Fibroblast of mammary gland (primary cell): ENCODE measurements around the gene PIEZO2.
A peak's percentile ranks its signal among the peaks of the same experiment; 100 is the strongest.

Experiments used
- DNase-seq: peaks from one replicate; pipeline ENCODE4 v3.0.0-alpha.2; 2010; ENCODE audit warnings: low read depth
- H3K4me3 ChIP-seq: 2 replicates; pipeline ENCODE4 v1.5.1; 2011; ENCODE audit warnings: low read depth, mild to moderate bottlenecking, low read length, moderate library complexity; ENCODE audit not compliant: control insufficient read depth
- TF ChIP-seq, protein P1 (sequence below): conservative IDR thresholded peaks from 2 replicates; pipeline ENCODE4 v1.5.1; 2011; ENCODE audit warnings: low read depth, low read length, inconsistent platforms; ENCODE audit not compliant: control insufficient read depth, insufficient read depth

PIEZO2 gene

DNA sequence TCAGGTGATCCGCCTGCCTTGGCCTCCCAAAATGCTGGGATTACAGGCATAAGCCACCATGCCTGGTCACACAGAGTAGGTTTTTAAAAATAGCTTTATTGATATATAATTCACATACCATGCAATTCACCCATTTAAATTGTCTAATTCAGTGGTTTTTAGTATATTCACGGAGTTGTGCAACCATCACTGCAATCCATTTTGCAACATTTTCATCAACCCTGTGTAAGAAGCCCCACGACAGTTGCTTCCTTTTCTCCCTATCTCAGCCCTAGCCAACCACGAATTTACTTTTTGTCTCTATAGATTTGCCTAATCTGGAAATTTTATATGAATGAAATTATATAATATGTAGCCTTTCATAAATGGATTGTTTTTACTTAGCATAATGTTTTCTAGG lies 357.2 kb downstream of the PIEZO2 start:
- no peak for DNase-seq
- TF ChIP-seq, protein P1, sequence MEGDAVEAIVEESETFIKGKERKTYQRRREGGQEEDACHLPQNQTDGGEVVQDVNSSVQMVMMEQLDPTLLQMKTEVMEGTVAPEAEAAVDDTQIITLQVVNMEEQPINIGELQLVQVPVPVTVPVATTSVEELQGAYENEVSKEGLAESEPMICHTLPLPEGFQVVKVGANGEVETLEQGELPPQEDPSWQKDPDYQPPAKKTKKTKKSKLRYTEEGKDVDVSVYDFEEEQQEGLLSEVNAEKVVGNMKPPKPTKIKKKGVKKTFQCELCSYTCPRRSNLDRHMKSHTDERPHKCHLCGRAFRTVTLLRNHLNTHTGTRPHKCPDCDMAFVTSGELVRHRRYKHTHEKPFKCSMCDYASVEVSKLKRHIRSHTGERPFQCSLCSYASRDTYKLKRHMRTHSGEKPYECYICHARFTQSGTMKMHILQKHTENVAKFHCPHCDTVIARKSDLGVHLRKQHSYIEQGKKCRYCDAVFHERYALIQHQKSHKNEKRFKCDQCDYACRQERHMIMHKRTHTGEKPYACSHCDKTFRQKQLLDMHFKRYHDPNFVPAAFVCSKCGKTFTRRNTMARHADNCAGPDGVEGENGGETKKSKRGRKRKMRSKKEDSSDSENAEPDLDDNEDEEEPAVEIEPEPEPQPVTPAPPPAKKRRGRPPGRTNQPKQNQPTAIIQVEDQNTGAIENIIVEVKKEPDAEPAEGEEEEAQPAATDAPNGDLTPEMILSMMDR: no peak
- H3K4me3 ChIP-seq: no peak overlapping the region

DNA sequence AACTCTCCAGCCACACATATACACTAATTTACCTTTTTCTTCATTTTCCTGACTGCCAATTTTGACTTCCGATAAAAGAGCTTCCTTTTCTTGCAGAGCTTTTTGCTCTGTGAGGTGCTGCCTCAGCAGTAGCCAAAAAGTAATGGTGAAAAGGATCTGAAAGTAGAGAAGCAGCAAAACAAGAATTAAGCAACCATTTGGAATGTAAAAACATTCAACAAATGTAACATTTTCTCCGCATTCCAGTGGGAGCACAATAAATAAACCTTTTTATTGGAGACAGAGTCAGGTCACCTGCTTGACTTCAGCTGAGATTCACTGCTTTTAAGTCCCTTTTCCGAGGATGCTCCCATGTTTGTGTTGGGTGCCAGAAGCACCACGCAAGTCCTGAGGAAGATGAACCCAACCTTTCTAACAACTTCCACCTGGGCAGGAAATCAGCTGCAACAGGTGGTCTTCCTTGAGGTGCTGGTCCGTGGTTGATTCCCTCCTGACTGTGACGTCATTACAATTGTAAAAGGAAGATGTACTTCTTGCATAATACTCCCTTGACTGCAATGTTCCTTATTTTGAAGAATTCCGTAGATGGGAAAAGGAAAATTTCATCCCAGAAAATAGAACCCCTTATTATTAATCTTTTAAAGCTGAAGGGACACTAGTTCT lies 358.1 kb downstream of the PIEZO2 start:
- DNase-seq: no peak
- TF ChIP-seq, protein P1: no peak
- H3K4me3 ChIP-seq: no peak overlapping the region

DNA sequence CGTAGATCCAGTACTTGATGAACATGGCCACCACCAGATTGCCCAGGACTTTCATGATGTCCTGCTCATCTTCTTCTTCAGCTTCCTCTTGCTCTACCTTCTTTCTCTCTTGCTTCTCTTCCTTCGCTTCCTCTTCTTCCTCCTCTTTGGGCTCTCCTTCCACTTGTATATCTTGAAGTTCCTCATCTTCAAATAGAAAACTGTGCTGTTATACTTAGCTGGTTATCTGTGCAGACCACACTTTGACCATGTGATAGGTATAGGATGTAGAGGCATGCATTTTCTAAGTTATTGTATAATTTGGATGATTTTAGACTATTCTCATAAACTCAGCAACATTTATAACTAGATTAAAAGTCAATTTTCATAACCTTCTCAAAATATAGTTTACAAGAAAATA lies 360.2 kb downstream of the PIEZO2 start:
- DNase-seq: no peak
- no peak overlapping the region for H3K4me3 ChIP-seq
- TF ChIP-seq, protein P1: no peak

DNA sequence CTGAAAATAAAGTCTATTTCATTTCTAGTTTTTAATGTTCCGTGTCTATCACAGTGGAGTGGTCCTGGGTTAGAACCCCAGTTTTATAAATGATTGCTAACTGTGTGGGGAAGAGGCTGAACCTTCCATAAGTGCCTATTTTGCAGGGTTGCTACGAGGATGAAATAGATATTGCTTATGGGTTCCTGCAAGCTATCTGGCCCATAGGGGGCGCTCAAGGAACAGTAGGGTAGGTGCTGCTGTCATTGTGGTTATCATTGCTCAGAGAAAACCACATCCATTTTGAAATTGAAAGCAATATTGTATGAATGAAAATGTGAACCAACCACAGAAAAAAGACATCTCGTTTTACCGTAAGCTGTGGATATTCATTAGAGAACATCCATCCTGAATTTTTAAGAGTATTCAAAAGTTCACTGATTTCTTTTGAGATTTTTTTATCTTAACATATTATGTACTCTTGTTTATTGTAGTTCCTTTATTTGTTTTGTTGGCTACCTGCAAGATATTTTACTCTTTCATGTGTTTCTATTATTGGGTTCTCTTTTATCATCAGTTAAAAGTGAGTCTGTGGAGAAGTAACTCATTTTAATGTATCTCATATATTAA lies 362.0 kb downstream of the PIEZO2 start:
- no peak overlapping the region for H3K4me3 ChIP-seq
- TF ChIP-seq, protein P1: peak; percentile 95
- peak; percentile 81 for DNase-seq

DNA sequence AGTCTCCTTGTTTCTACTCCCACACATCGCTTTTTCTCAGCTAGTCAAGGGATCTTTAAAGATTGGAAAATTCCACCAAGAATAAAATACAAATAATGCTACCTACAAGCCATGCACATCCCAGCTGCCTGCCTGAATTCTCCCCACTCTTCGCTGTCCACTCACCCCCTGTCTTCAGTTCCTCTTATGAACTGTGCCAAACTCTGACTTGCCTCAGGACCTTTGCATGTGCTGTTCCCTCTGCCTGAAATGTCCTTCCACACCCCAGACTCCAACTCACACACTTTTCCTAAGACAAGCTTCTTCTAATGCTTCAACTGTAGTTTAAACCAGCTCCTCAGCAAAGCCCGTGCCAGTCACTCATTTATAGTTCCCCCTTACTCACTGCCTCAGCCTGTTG lies 363.6 kb downstream of the PIEZO2 start:
- DNase-seq: no peak
- TF ChIP-seq, protein P1: no peak
- no peak overlapping the region for H3K4me3 ChIP-seq

DNA sequence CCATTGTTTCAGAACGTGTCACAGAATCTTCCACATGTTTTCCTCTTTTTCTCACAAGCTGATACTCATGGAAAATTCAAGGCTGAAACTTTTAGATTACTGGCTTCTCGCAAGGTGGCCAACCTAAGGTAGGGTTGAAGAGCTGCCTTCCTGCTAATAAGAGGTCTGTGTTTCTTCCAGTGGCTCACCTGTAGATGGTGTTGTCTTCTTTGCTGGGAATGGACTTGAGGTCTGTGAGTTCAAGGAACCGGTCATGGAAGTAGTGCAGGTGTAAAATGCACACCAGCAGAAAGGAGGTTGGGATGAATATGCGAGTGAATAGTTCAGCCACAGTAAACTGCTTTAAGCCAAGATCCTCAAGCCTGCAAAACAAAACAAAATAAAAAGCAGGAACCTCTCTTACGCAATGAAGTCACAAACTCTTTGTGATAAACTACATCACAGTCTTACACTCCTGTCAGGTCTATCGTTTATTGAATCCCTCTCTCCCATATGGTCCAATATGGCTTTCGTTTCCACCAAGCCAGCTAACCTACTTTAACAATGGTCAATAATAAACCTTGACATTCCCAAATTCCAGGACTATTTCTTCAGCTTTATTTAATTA lies 364.7 kb downstream of the PIEZO2 start:
- TF ChIP-seq, protein P1: no peak
- no peak for DNase-seq
- no peak overlapping the region for H3K4me3 ChIP-seq
